ENCODE results near the gene ZFHX2.
"Not testable (repeated sequence)": the region's sequence is repeated elsewhere in the genome, so short reads cannot be mapped to it uniquely, and the experiment has no call there.

The ZFHX2 gene

GRCh38 chr14:23538785-23539184 is 12.8 kb downstream of the ZFHX2 start:
- no peak for DNase-seq

- DNase-seq, result no peak
Measured at GRCh38 chr14:23538050-23538718, 13.4 kb downstream of the ZFHX2 start.

GRCh38 chr14:23537351-23538049 is 14.1 kb downstream of the ZFHX2 start:
- no peak for DNase-seq

- DNase-seq, result not testable (repeated sequence)
Measured at GRCh38 chr14:23536906-23537305, 14.7 kb downstream of the ZFHX2 start.

GRCh38 chr14:23536494-23536893 is 15.1 kb downstream of the ZFHX2 start:
- no peak for DNase-seq

- no peak for DNase-seq
Measured at GRCh38 chr14:23535943-23536342, 15.6 kb downstream of the ZFHX2 start.

GRCh38 chr14:23533652-23534435 is 17.7 kb downstream of the ZFHX2 start:
- no peak for DNase-seq

- DNase-seq, result no peak
Measured at GRCh38 chr14:23532658-23533057, 18.9 kb downstream of the ZFHX2 start.

- DNase-seq, result no peak
Measured at GRCh38 chr14:23531391-23531790, 20.2 kb downstream of the ZFHX2 start.

GRCh38 chr14:23530375-23531055 is 21.1 kb downstream of the ZFHX2 start:
- no peak for DNase-seq

GRCh38 chr14:23529016-23529415 is 22.5 kb downstream of the ZFHX2 start:
- no peak for DNase-seq

GRCh38 chr14:23528555-23528954 is 23.0 kb downstream of the ZFHX2 start:
- DNase-seq, result no peak

- DNase-seq, result no peak
Measured at GRCh38 chr14:23525611-23526010, 26.0 kb downstream of the ZFHX2 start.

GRCh38 chr14:23524954-23525353 is 26.6 kb downstream of the ZFHX2 start:
- DNase-seq, result no peak

GRCh38 chr14:23523229-23524016 is 28.1 kb downstream of the ZFHX2 start:
- DNase-seq, result no peak

GRCh38 chr14:23522643-23523198 is 28.8 kb downstream of the ZFHX2 start:
- no peak for DNase-seq

GRCh38 chr14:23521785-23522640 is 29.6 kb downstream of the ZFHX2 start:
- DNase-seq, result no peak

GRCh38 chr14:23520899-23521533 is 30.5 kb downstream of the ZFHX2 start:
- no peak for DNase-seq

- DNase-seq, result no peak
Measured at GRCh38 chr14:23518709-23519108, 32.9 kb downstream of the ZFHX2 start.

- no peak for DNase-seq
Measured at GRCh38 chr14:23517650-23518326, 33.8 kb downstream of the ZFHX2 start.
